GM12873 (cell line): ENCODE data around the gene NDRG2.

ENCODE experiments used
- TF ChIP-seq, protein P1 (sequence below): IDR thresholded peaks from 2 replicates; pipeline ENCODE4 v1.5.1; 2012; ENCODE audit warnings: low read depth, mild to moderate bottlenecking, moderate library complexity, low read length, control low read depth; ENCODE audit not compliant: insufficient read depth; ENCODE audit errors: missing control alignments

NDRG2 gene

DNA sequence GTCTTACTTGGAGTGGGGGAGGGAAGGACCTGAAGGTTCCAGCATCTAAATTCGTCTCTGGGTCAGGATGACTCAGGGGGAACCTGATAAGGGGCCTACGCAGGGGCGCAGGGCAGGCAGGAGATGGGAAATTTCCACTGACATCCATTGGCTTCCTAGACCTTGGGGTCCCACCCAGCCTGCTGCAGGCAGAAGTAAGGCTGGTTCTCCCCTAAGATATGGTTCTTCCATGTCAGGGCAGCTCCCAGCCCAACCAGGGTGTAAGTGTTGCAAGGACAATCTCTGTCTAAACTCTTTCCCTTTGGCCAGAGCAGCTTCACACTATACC lies 2.1 kb upstream of the NDRG2 start:
- TF ChIP-seq, protein P1, sequence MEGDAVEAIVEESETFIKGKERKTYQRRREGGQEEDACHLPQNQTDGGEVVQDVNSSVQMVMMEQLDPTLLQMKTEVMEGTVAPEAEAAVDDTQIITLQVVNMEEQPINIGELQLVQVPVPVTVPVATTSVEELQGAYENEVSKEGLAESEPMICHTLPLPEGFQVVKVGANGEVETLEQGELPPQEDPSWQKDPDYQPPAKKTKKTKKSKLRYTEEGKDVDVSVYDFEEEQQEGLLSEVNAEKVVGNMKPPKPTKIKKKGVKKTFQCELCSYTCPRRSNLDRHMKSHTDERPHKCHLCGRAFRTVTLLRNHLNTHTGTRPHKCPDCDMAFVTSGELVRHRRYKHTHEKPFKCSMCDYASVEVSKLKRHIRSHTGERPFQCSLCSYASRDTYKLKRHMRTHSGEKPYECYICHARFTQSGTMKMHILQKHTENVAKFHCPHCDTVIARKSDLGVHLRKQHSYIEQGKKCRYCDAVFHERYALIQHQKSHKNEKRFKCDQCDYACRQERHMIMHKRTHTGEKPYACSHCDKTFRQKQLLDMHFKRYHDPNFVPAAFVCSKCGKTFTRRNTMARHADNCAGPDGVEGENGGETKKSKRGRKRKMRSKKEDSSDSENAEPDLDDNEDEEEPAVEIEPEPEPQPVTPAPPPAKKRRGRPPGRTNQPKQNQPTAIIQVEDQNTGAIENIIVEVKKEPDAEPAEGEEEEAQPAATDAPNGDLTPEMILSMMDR, result no peak

DNA sequence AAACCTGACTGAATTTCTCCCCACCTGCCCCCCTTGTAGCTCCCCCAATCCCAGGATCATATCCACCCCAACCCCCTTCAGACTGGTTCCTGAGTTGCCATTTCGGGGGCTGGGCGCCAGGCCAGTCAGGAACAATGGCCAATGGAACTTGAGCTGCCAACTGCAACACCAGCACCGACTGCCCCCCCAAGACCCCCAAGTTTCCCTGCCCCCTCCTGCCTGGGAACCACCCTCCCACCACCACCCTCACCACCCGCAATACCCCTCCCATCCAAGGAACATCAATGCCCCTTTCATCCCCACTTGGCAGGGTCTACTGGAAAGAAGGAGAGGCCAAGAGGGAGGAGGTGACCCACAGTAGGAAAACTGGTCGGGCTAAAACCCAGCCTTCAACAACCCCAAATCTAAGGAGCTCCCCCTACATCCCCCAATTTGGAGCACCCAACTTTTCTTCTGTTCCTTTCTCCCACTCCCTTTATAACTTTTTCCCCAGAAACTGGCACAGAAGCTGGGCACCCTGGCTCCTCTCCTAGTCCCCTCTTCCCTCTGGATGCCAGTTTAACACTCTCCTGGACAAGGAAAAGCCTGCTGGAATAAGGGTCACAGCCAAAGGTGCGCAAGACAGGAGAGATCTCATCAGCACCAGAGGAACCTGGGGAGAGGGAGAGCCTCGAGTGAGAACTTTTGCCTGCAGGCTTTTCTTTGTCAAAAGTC lies 1.6 kb upstream of the NDRG2 start:
- TF ChIP-seq, protein P1, result no peak

DNA sequence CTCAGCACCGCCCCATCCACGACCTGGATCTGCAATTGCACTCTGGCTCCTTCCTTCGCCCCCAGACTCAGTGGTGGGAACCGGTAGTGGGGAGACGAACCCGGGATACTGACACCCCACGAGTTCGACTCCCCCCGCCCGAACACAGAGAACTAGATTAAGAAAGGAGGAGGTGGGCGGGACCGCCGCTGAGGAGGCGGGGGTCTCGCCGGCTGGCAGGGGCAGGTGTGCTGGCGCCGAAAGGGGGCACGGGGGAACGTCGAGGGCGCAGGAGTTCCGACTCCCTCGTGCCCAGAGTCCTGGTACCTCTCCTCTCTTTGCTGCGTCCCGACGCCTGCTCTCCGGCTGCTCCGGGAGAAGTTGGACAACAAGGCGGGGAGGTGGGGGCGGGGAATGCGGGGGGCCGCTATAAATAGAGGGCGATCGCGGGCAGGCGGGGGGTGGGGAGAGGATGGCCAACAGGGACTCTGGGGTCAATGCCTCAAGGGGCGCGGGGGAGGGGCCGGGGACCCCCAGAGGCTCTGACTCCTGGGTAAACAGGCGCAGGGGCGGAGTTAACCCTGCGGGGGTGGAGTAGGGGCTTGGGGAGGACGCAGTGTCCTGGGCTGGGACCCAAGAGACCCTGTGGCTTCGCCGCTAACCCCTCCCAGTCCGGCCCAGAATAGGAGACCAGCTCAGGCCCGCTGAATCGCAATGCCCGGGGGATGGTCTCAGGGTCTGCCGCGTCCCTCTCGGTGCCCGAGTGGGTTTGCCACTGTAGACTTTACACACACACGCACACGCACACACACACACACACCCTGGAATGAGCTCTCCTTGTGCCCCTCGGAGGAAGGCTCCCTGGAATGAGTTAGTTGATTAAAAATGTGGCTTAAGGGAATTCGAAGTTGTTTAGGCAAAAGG lies 761 bp upstream of the NDRG2 start:
- TF ChIP-seq, protein P1, result no peak

DNA sequence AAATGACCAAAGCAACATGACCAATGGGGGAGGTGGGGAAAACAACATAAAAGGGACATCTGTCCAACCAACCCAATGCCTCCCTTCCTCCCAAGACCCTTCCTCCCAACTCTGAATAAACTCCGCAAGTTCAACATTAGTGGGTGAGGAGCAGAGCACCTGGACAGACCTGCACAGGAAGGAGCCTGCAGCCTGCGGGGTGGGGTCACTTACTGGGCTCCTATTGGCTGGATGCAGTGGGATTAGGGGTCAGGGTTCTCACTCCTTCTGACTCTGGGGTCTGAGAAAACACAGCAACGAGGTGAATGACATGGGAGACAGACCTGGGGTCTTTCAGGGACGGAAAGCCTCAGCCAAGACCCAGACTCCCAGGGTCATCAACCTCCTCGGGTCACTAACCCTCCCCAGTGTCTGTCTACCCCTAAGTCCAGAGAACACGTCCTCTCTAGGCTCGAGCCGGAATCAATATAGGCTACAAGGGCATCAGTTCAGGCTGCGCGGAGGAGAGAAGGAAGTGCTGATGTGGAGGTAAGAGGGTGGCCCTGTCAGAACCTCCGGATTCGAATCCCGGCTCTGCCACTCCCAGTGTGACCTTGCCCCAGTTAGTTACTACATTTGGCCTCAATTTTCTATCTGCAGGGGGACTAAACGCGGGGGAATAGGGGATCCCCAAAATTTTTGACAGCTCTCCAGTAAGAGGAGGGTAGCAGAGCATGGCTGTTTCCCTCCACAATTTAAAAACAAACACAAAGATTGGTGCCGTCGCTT lies 860 bp downstream of the NDRG2 start:
- TF ChIP-seq, protein P1, result no peak

DNA sequence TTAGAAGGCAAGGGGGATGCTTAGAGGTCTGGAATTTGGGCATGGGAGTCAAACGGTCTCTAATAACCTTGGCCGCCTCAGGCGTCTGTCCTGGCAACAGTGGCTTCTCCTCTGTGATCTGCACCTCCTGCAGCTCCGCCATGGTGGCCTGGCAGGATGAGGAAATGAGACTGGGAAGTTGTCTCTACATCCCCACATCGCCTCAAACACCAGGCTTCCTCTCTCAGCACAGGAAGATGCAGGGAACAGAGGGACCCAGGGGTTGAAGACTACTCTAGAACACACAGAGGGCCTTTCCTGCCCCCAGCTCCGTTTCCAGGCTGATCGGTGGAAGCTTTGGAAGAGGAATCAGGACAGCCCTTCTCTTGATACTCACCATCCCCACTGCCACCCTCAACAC lies 1.7 kb downstream of the NDRG2 start:
- TF ChIP-seq, protein P1, result no peak

DNA sequence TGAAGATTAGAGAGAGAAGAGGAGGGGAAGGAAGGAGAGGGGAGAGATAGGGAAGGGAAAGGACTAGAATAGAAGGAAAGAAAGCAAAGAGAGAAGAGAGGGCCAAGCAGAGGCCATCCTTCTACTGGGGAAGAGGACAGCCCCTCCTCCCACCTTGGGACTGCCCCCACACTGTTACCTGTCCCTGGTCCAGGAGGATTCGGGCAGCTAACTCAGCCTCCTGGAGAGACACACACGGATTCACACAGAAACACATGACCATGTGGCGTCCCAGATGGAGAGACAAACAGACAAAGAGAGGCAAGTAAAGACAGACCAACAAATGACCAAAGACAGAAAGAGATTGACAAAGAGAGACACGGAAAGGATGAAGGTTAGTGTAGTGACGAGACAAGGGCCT lies 2.2 kb downstream of the NDRG2 start:
- TF ChIP-seq, protein P1, result no peak
